Loucy (cell line): ENCODE results near the gene PRSS50.

Experiments
- H2AFZ ChIP-seq: fragments of 200-600 bp; sonication (generic); 2 replicates; pipeline ENCODE4 v1.6.0; 2016; ENCODE audit warnings: antibody characterized with exemption, mild to moderate bottlenecking, low read length, moderate library complexity
- H3F3A ChIP-seq: fragments of 200-600 bp; 2 replicates; pipeline ENCODE4 v1.6.0; 2016; ENCODE audit warnings: antibody characterized with exemption, low read depth, mild to moderate bottlenecking
- H3K27me3 ChIP-seq: fragments of 200-600 bp; sonication (generic); 2 replicates; pipeline ENCODE4 v1.6.1; 2014; ENCODE audit warnings: low read length, mild to moderate bottlenecking; ENCODE audit not compliant: insufficient read depth, poor library complexity, severe bottlenecking
- H3K36me3 ChIP-seq: fragments of 200-600 bp; sonication (generic); 2 replicates; pipeline ENCODE4 v1.6.1; 2016; ENCODE audit warnings: low read length; ENCODE audit not compliant: insufficient read depth
- H3K4me1 ChIP-seq: fragments of 200-600 bp; sonication (generic); 2 replicates; pipeline ENCODE4 v1.5.1; 2014; ENCODE audit warnings: low read length, mild to moderate bottlenecking; ENCODE audit not compliant: insufficient read depth, poor library complexity, severe bottlenecking
- H3K4me2 ChIP-seq: fragments of 200-600 bp; sonication (generic); 2 replicates; pipeline ENCODE4 v1.6.0; 2014; ENCODE audit warnings: antibody characterized with exemption, low read length, low read depth, mild to moderate bottlenecking; ENCODE audit not compliant: poor library complexity, severe bottlenecking
- H3K4me3 ChIP-seq: fragments of 200-600 bp; sonication (generic); 2 replicates; pipeline ENCODE4 v1.5.1; 2014; ENCODE audit warnings: low read length, mild to moderate bottlenecking, mixed read lengths; ENCODE audit not compliant: poor library complexity, severe bottlenecking
- H3K79me2 ChIP-seq: fragments of 200-600 bp; sonication (generic); 2 replicates; pipeline ENCODE4 v1.6.1; 2014; ENCODE audit warnings: low read length; ENCODE audit not compliant: insufficient read depth
- H3K9ac ChIP-seq: fragments of 200-600 bp; sonication (generic); 2 replicates; pipeline ENCODE4 v1.6.0; 2014; ENCODE audit warnings: mild to moderate bottlenecking, low read depth, low read length, moderate library complexity; ENCODE audit not compliant: poor library complexity, severe bottlenecking
- H3K9me2 ChIP-seq: fragments of 200-600 bp; sonication (generic); replicated peaks from 2 replicates; pipeline ENCODE4 v1.6.1; 2016; ENCODE audit warnings: low read depth, low read length, mixed read lengths
- H3K9me3 ChIP-seq: fragments of 200-600 bp; sonication (generic); 2 replicates; pipeline ENCODE4 v1.6.1; 2014; ENCODE audit warnings: mild to moderate bottlenecking, antibody characterized with exemption, low read length, low read depth; ENCODE audit not compliant: insufficient read depth
- H4K20me1 ChIP-seq: fragments of 200-600 bp; sonication (generic); 2 replicates; pipeline ENCODE4 v1.6.0; 2014; ENCODE audit warnings: antibody characterized with exemption, low read length, mild to moderate bottlenecking; ENCODE audit not compliant: insufficient read depth, poor library complexity, severe bottlenecking
- EZH2phosphoT487 ChIP-seq: fragments of 200-600 bp; IDR thresholded peaks from 2 replicates; pipeline ENCODE4 v1.6.1; 2018; ENCODE audit warnings: antibody characterized with exemption, mild to moderate bottlenecking, moderate library complexity, borderline replicate concordance
- TF ChIP-seq, protein P1 (sequence below): fragments of 200-600 bp; sonication (generic); conservative IDR thresholded peaks from 2 replicates; pipeline ENCODE4 v1.5.1; 2014; ENCODE audit warnings: mild to moderate bottlenecking, antibody characterized with exemption, low read length

Gene PRSS50

GRCh38 chr3:46713898-46714552 is 3.6 kb downstream of the PRSS50 start:
- no peaks in the 10 kb centered on the region for H3F3A ChIP-seq
- H3K9me2 ChIP-seq: no peaks in the 10 kb centered on the region
- TF ChIP-seq EZH2phosphoT487: no peak
- TF ChIP-seq, protein P1, sequence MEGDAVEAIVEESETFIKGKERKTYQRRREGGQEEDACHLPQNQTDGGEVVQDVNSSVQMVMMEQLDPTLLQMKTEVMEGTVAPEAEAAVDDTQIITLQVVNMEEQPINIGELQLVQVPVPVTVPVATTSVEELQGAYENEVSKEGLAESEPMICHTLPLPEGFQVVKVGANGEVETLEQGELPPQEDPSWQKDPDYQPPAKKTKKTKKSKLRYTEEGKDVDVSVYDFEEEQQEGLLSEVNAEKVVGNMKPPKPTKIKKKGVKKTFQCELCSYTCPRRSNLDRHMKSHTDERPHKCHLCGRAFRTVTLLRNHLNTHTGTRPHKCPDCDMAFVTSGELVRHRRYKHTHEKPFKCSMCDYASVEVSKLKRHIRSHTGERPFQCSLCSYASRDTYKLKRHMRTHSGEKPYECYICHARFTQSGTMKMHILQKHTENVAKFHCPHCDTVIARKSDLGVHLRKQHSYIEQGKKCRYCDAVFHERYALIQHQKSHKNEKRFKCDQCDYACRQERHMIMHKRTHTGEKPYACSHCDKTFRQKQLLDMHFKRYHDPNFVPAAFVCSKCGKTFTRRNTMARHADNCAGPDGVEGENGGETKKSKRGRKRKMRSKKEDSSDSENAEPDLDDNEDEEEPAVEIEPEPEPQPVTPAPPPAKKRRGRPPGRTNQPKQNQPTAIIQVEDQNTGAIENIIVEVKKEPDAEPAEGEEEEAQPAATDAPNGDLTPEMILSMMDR: no peak
- no peak overlapping the region for H3K4me3 ChIP-seq
- H3K9me3 ChIP-seq: no peaks in the 10 kb centered on the region
- H4K20me1 ChIP-seq: no peaks in the 10 kb centered on the region
- no peaks in the 10 kb centered on the region for H3K4me1 ChIP-seq
- H3K27me3 ChIP-seq: no peaks in the 10 kb centered on the region
- no peak overlapping the region for H2AFZ ChIP-seq
- no peaks in the 10 kb centered on the region for H3K36me3 ChIP-seq
- H3K79me2 ChIP-seq: no peaks in the 10 kb centered on the region
- no peak overlapping the region for H3K9ac ChIP-seq
- H3K4me2 ChIP-seq: no peak overlapping the region

GRCh38 chr3:46713050-46713897 is 4.4 kb downstream of the PRSS50 start:
- Histone ChIP-seq H3K9me3 (no peaks in the 10 kb centered on the region), H3K36me3 (no peaks in the 10 kb centered on the region), H3K9ac (no peak overlapping the region), H3K9me2 (no peaks in the 10 kb centered on the region), H3K4me2 (no peak overlapping the region), H4K20me1 (no peaks in the 10 kb centered on the region), H3K27me3 (no peaks in the 10 kb centered on the region), H3K4me1 (no peaks in the 10 kb centered on the region), H3K4me3 (no peak overlapping the region), H3K79me2 (no peaks in the 10 kb centered on the region), H2AFZ (no peak overlapping the region), H3F3A (no peaks in the 10 kb centered on the region)
- TF ChIP-seq EZH2phosphoT487: no peak
- TF ChIP-seq, protein P1: no peak

GRCh38 chr3:46712191-46713049 is 5.2 kb downstream of the PRSS50 start:
- no peaks in the 10 kb centered on the region for H3K27me3 ChIP-seq
- no peak for TF ChIP-seq EZH2phosphoT487
- TF ChIP-seq, protein P1: no peak
- no peaks in the 10 kb centered on the region for H3K4me1 ChIP-seq

More at GRCh38 chr3:46712191-46713049, 5.2 kb downstream of the PRSS50 start:
- H3K36me3 ChIP-seq: no peaks in the 10 kb centered on the region
- no peak overlapping the region for H3K4me3 ChIP-seq
- no peaks in the 10 kb centered on the region for H3K79me2 ChIP-seq
- H3K9me3 ChIP-seq: no peaks in the 10 kb centered on the region
- H3K9me2 ChIP-seq: no peaks in the 10 kb centered on the region
- H2AFZ ChIP-seq: no peak overlapping the region
- no peaks in the 10 kb centered on the region for H4K20me1 ChIP-seq
- H3K9ac ChIP-seq: no peak overlapping the region
- H3K4me2 ChIP-seq: no peak overlapping the region
- H3F3A ChIP-seq: no peaks in the 10 kb centered on the region
